Activated naive CD4-positive, alpha-beta T cell treated with anti-CD3 and anti-CD28 coated beads, Interleukin-2, amount 50 U/mL, for 24 hours (primary cell): ENCODE results near the gene GRPEL1.

Experiments used
- H3K27ac Mint-ChIP-seq: one replicate; pipeline ENCODE4 v1.8.0; 2021; ENCODE audit warnings: mild to moderate bottlenecking, mixed read lengths
- H3K27me3 Mint-ChIP-seq: one replicate; pipeline ENCODE4 v1.8.0; 2021; ENCODE audit warnings: mixed read lengths
- H3K36me3 Mint-ChIP-seq: one replicate; pipeline ENCODE4 v1.8.0; 2021; ENCODE audit warnings: mixed read lengths
- H3K4me1 Mint-ChIP-seq: one replicate; pipeline ENCODE4 v1.8.0; 2021; ENCODE audit warnings: mixed read lengths
- H3K4me3 Mint-ChIP-seq: one replicate; pipeline ENCODE4 v1.8.0; 2021; ENCODE audit warnings: mild to moderate bottlenecking, mixed read lengths
- H3K9me3 Mint-ChIP-seq: one replicate; pipeline ENCODE4 v1.8.0; 2021; ENCODE audit warnings: mixed read lengths

GRPEL1 gene

GRCh38 chr4:7017446-7018048 is 50.3 kb downstream of the GRPEL1 start:
- no peaks in the 10 kb centered on the region for H3K4me1 Mint-ChIP-seq
- no peaks in the 10 kb centered on the region for H3K27me3 Mint-ChIP-seq
- no peaks in the 10 kb centered on the region for H3K9me3 Mint-ChIP-seq
- H3K27ac Mint-ChIP-seq: peak overlapping the region; percentile 82
- no peak overlapping the region for H3K4me3 Mint-ChIP-seq
- peaks cover 9% of the 10 kb centered on the region for H3K36me3 Mint-ChIP-seq

GRCh38 chr4:7016512-7016911 is 51.4 kb downstream of the GRPEL1 start:
- no peaks in the 10 kb centered on the region for H3K9me3 Mint-ChIP-seq
- no peaks in the 10 kb centered on the region for H3K27me3 Mint-ChIP-seq
- H3K36me3 Mint-ChIP-seq: peaks cover 9% of the 10 kb centered on the region
- no peak overlapping the region for H3K4me3 Mint-ChIP-seq
- no peaks in the 10 kb centered on the region for H3K4me1 Mint-ChIP-seq
- no peak overlapping the region for H3K27ac Mint-ChIP-seq

GRCh38 chr4:7016086-7016485 is 51.8 kb downstream of the GRPEL1 start:
- Mint-ChIP-seq H3K27me3 (no peaks in the 10 kb centered on the region), H3K4me1 (no peaks in the 10 kb centered on the region), H3K4me3 (no peak overlapping the region), H3K36me3 (peaks cover 9% of the 10 kb centered on the region), H3K9me3 (no peaks in the 10 kb centered on the region), H3K27ac (no peak overlapping the region)

GRCh38 chr4:7015383-7016035 is 52.4 kb downstream of the GRPEL1 start:
- Mint-ChIP-seq H3K9me3 (no peaks in the 10 kb centered on the region), H3K4me1 (no peaks in the 10 kb centered on the region), H3K27ac (no peak overlapping the region), H3K4me3 (no peak overlapping the region), H3K27me3 (no peaks in the 10 kb centered on the region), H3K36me3 (peaks cover 9% of the 10 kb centered on the region)

- peaks cover 9% of the 10 kb centered on the region for H3K36me3 Mint-ChIP-seq
- H3K27ac Mint-ChIP-seq: no peak overlapping the region
- H3K4me3 Mint-ChIP-seq: no peak overlapping the region
- no peaks in the 10 kb centered on the region for H3K4me1 Mint-ChIP-seq
- no peaks in the 10 kb centered on the region for H3K9me3 Mint-ChIP-seq
- H3K27me3 Mint-ChIP-seq: no peaks in the 10 kb centered on the region
Measured at GRCh38 chr4:7014815-7015214, 53.0 kb downstream of the GRPEL1 start.

GRCh38 chr4:7013175-7013574 is 54.7 kb downstream of the GRPEL1 start:
- peaks cover 12% of the 10 kb centered on the region for H3K36me3 Mint-ChIP-seq
- no peak overlapping the region for H3K4me3 Mint-ChIP-seq
- no peaks in the 10 kb centered on the region for H3K4me1 Mint-ChIP-seq
- H3K27ac Mint-ChIP-seq: no peak overlapping the region
- H3K9me3 Mint-ChIP-seq: no peaks in the 10 kb centered on the region
- no peaks in the 10 kb centered on the region for H3K27me3 Mint-ChIP-seq

- Mint-ChIP-seq H3K9me3 (no peaks in the 10 kb centered on the region), H3K4me1 (no peaks in the 10 kb centered on the region), H3K4me3 (no peak overlapping the region), H3K36me3 (peaks cover 9% of the 10 kb centered on the region), H3K27ac (no peak overlapping the region), H3K27me3 (no peaks in the 10 kb centered on the region)
Measured at GRCh38 chr4:7009564-7009963, 58.3 kb downstream of the GRPEL1 start.
